Loucy (cell line): Measurements from ENCODE around the gene NAA25.

ENCODE experiments used
- EZH2phosphoT487 ChIP-seq: fragments of 200-600 bp; IDR thresholded peaks from 2 replicates; pipeline ENCODE4 v1.6.1; 2018; ENCODE audit warnings: antibody characterized with exemption, mild to moderate bottlenecking, moderate library complexity, borderline replicate concordance
- TF ChIP-seq, protein P1 (sequence below): fragments of 200-600 bp; sonication (generic); conservative IDR thresholded peaks from 2 replicates; pipeline ENCODE4 v1.5.1; 2014; ENCODE audit warnings: mild to moderate bottlenecking, antibody characterized with exemption, low read length

DNA sequence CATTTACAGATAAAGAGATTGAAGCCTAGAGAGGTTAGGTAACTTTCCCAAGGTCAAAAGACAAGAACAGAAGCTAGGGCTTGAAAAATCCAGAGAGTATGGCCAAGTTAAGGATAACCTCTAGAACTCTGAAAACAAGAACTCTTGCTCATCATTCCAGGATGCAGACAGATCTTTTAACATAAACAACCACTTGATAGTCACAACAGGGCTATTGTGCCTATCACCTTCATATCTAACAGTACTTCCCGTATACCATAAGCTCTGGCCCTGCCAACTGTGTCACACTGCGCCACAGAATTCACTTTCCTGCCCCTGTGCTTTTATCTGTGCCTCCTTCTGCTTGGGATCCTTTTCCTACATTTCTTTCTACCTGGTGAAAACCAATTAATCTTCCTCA, 77.1 kb downstream of the NAA25 start:
- TF ChIP-seq, protein P1, sequence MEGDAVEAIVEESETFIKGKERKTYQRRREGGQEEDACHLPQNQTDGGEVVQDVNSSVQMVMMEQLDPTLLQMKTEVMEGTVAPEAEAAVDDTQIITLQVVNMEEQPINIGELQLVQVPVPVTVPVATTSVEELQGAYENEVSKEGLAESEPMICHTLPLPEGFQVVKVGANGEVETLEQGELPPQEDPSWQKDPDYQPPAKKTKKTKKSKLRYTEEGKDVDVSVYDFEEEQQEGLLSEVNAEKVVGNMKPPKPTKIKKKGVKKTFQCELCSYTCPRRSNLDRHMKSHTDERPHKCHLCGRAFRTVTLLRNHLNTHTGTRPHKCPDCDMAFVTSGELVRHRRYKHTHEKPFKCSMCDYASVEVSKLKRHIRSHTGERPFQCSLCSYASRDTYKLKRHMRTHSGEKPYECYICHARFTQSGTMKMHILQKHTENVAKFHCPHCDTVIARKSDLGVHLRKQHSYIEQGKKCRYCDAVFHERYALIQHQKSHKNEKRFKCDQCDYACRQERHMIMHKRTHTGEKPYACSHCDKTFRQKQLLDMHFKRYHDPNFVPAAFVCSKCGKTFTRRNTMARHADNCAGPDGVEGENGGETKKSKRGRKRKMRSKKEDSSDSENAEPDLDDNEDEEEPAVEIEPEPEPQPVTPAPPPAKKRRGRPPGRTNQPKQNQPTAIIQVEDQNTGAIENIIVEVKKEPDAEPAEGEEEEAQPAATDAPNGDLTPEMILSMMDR: no peak
- TF ChIP-seq EZH2phosphoT487: no peak
